Measurements from ENCODE around the gene TBX1. TPM values are rescaled to one million over a fixed set of nuclear protein-coding genes. Genes with fewer than 3 reads are reported as not detected.

Gene TBX1
- total RNA-seq, 1 donor from 2014 or later: not detected

DNA sequence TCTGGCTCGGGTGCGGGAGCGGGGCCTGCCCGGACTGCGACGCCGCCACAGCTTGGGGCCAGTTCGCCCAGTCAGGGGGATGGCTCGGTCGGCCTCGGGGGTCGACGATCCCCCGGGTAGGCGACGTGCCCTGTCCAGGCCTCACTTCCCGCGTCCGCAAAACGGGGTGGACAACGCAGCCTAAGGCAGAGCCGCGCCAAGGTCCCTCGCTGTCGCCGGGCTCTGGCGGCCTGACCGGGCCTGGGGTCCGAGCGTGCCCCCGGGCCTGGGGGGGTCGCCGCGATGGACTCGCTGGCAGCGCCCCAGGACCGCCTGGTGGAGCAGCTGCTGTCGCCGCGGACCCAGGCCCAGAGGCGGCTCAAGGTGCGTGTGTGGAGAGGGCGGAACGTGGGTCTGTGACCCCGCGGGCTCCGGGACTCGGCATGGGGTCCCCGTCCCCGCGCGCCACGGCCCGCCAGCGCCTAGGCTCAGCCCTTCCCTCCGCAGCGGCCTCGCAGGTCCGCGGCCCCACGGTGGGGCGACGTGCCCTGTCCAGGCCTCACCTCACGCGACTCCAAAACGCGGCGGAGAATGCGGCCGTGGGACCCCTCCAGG is 42.0 kb upstream of the TBX1 start:
- H3K4me1 Mint-ChIP-seq: peaks cover 8% of the 10 kb centered on the region
- no peak for DNase-seq (ENCODE audit: low read depth, low spot score)
- no peaks in the 10 kb centered on the region for H3K9me3 Mint-ChIP-seq
- H3K4me3 Mint-ChIP-seq: no peak overlapping the region
- peaks cover 13% of the 10 kb centered on the region for H3K36me3 Mint-ChIP-seq (ENCODE audit: low read depth)
- TF ChIP-seq, protein P1, sequence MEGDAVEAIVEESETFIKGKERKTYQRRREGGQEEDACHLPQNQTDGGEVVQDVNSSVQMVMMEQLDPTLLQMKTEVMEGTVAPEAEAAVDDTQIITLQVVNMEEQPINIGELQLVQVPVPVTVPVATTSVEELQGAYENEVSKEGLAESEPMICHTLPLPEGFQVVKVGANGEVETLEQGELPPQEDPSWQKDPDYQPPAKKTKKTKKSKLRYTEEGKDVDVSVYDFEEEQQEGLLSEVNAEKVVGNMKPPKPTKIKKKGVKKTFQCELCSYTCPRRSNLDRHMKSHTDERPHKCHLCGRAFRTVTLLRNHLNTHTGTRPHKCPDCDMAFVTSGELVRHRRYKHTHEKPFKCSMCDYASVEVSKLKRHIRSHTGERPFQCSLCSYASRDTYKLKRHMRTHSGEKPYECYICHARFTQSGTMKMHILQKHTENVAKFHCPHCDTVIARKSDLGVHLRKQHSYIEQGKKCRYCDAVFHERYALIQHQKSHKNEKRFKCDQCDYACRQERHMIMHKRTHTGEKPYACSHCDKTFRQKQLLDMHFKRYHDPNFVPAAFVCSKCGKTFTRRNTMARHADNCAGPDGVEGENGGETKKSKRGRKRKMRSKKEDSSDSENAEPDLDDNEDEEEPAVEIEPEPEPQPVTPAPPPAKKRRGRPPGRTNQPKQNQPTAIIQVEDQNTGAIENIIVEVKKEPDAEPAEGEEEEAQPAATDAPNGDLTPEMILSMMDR (conservative IDR thresholded peaks at IDR 0.05): no peak
- H3K27ac Mint-ChIP-seq (ENCODE audit: unreplicated experiment): no peak overlapping the region
- H3K27me3 Mint-ChIP-seq (ENCODE audit: low read depth): peaks cover 51% of the 10 kb centered on the region

- no peaks in the 10 kb centered on the region for H3K9me3 Mint-ChIP-seq
- no peak overlapping the region for H3K27ac Mint-ChIP-seq (ENCODE audit: unreplicated experiment)
- peaks cover 48% of the 10 kb centered on the region for H3K27me3 Mint-ChIP-seq (ENCODE audit: low read depth)
- DNase-seq (ENCODE audit: low read depth, low spot score): no peak
- TF ChIP-seq, protein P1 (conservative IDR thresholded peaks at IDR 0.05): no peak
- H3K4me3 Mint-ChIP-seq: peak overlapping the region; percentile 82
- H3K36me3 Mint-ChIP-seq (ENCODE audit: low read depth): peaks cover 13% of the 10 kb centered on the region
- H3K4me1 Mint-ChIP-seq: peaks cover 8% of the 10 kb centered on the region
Observed at GRCh38 chr22:19719050-19719482, 41.5 kb upstream of the TBX1 start.

- no peak overlapping the region for H3K27ac Mint-ChIP-seq (ENCODE audit: unreplicated experiment)
- H3K27me3 Mint-ChIP-seq (ENCODE audit: low read depth): peaks cover 51% of the 10 kb centered on the region
- DNase-seq (ENCODE audit: low read depth, low spot score): no peak
- peaks cover 13% of the 10 kb centered on the region for H3K36me3 Mint-ChIP-seq (ENCODE audit: low read depth)
- H3K4me1 Mint-ChIP-seq: peaks cover 8% of the 10 kb centered on the region
- no peaks in the 10 kb centered on the region for H3K9me3 Mint-ChIP-seq
- TF ChIP-seq, protein P1 (conservative IDR thresholded peaks at IDR 0.05): no peak
- peak overlapping the region; percentile 82 for H3K4me3 Mint-ChIP-seq
Observed at GRCh38 chr22:19719488-19720021, 41.0 kb upstream of the TBX1 start.

- TF ChIP-seq, protein P1 (conservative IDR thresholded peaks at IDR 0.05): no peak
- H3K4me3 Mint-ChIP-seq: peak overlapping the region; percentile 82
- no peak overlapping the region for H3K27ac Mint-ChIP-seq (ENCODE audit: unreplicated experiment)
- no peak for DNase-seq (ENCODE audit: low read depth, low spot score)
- peaks cover 58% of the 10 kb centered on the region for H3K27me3 Mint-ChIP-seq (ENCODE audit: low read depth)
- peaks cover 13% of the 10 kb centered on the region for H3K36me3 Mint-ChIP-seq (ENCODE audit: low read depth)
- no peaks in the 10 kb centered on the region for H3K9me3 Mint-ChIP-seq
- H3K4me1 Mint-ChIP-seq: peaks cover 8% of the 10 kb centered on the region
Observed at GRCh38 chr22:19720150-19720827, 40.3 kb upstream of the TBX1 start.

DNA sequence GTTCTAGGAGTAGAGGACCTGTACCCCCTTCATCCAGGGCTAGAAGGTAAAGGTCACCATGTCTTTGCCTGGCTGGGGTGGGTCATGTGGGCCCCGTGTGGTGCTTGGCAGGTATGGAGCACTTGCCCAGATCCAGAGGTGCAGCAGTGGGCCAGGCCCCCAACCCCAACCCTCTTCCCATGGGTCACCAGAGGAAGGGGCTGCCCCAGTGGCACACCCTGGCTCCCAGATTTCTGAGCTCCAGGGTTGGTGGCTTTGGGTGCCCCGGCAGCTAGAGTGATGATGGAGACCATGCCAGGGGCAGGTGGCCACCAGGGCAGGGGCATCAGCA is 39.6 kb upstream of the TBX1 start:
- Mint-ChIP-seq H3K9me3 (no peaks in the 10 kb centered on the region), H3K36me3 (ENCODE audit: low read depth) (peaks cover 13% of the 10 kb centered on the region), H3K27me3 (ENCODE audit: low read depth) (peaks cover 65% of the 10 kb centered on the region), H3K4me3 (peak overlapping the region; percentile 80), H3K4me1 (peaks cover 8% of the 10 kb centered on the region), H3K27ac (ENCODE audit: unreplicated experiment) (no peak overlapping the region)
- TF ChIP-seq, protein P1 (conservative IDR thresholded peaks at IDR 0.05): no peak
- DNase-seq (ENCODE audit: low read depth, low spot score): no peak
